Measurements from ENCODE around the gene GP9.
A peak's percentile ranks its signal among the peaks of the same experiment; 100 is the strongest.
"Not testable (repeated sequence)": the region's sequence is repeated elsewhere in the genome, so short reads cannot be mapped to it uniquely, and the experiment has no call there.

Gene GP9

GRCh38 chr3:129052675-129053074, 7.9 kb upstream of the GP9 start:
- peak; percentile 33 for DNase-seq

- no peak for DNase-seq
Measured at GRCh38 chr3:129054605-129055104, 5.9 kb upstream of the GP9 start.

GRCh38 chr3:129056451-129057173, 4.0 kb upstream of the GP9 start:
- no peak for DNase-seq

- DNase-seq: no peak
Measured at GRCh38 chr3:129057249-129057648, 3.3 kb upstream of the GP9 start.

- no peak for DNase-seq
Measured at GRCh38 chr3:129058441-129059200, 2.0 kb upstream of the GP9 start.

GRCh38 chr3:129059311-129059958, 1.1 kb upstream of the GP9 start:
- no peak for DNase-seq

- no peak for DNase-seq
Measured at GRCh38 chr3:129061023-129061887, 676 bp downstream of the GP9 start.

- no peak for DNase-seq
Measured at GRCh38 chr3:129061888-129062834, 1.6 kb downstream of the GP9 start.

- DNase-seq: no peak
Measured at GRCh38 chr3:129063091-129063640, 2.6 kb downstream of the GP9 start.

- DNase-seq: no peak
Measured at GRCh38 chr3:129063841-129064482, 3.4 kb downstream of the GP9 start.

GRCh38 chr3:129065016-129065719, 4.6 kb downstream of the GP9 start:
- DNase-seq: no peak

- DNase-seq: no peak
Measured at GRCh38 chr3:129065720-129066073, 5.1 kb downstream of the GP9 start.

GRCh38 chr3:129067719-129068118, 7.1 kb downstream of the GP9 start:
- DNase-seq: not testable (repeated sequence)

- no peak for DNase-seq
Measured at GRCh38 chr3:129068291-129068886, 7.8 kb downstream of the GP9 start.

- DNase-seq: not testable (repeated sequence)
Measured at GRCh38 chr3:129069313-129070085, 8.9 kb downstream of the GP9 start.

- DNase-seq: no peak
Measured at GRCh38 chr3:129070086-129070885, 9.7 kb downstream of the GP9 start.

GRCh38 chr3:129077222-129077621, 16.6 kb downstream of the GP9 start:
- no peak for DNase-seq

- DNase-seq: no peak
Measured at GRCh38 chr3:129078510-129078909, 17.9 kb downstream of the GP9 start.

Measured in DMS79 treated with DMSO at 0.1 percent for 48 hours (cell line).